Measurements from ENCODE around the gene DPH2.

Gene DPH2

DNA sequence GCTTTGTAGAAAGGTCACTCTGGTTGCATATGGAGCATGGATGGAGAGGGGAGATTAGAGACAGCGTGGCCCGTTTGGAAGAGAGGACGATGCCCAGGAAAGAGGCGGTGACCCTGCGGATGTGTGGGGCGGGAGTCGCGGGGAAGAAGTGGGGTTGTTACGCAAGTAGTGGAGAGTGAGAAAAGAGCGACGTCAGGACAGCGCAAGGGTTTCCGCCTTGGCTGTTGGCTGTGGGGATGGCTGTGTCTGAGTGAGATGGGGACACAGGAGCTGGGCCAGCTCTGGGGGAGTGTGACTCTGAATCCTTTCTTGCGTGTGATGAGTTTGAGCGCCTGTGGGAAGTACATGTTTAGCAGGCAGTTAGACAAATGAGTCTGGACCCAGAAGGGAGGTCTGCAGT, 13.0 kb downstream of the DPH2 start:
- no peak for DNase-seq (ENCODE audit: low read depth in 2 of 2)

DNA sequence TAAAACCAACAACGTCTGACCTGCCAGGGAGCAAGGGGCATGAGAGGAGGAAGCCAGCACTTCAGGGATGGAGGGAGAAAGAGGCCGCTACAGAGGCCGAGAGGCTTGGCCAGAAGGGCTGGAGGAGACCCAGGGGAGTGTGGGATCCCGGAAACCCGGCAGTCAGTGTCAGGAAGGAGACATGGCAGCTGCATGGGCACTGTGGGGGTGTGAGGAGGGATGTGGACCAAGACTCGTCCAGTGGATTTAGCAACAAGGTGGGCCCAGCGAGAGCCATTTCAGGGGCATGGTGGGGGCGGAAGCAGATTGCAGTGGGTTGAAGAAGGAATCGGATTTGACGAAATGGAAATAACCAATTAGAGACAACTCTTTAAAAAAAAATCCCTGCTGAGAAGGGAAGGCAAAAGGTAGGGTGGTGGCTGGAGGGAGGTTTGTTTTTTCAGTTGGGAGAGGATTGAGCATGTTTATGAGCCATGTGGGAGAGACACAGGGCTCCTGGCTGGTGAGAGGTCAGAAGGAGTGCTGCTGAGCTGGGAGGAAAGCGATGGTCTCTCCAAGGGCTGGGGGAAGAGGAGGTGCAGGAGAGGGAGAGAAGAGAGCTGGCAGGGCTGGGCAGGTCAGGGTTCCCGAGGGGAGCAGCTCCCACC, 13.6 kb downstream of the DPH2 start:
- no peak for DNase-seq (ENCODE audit: low read depth in 2 of 2)

DNA sequence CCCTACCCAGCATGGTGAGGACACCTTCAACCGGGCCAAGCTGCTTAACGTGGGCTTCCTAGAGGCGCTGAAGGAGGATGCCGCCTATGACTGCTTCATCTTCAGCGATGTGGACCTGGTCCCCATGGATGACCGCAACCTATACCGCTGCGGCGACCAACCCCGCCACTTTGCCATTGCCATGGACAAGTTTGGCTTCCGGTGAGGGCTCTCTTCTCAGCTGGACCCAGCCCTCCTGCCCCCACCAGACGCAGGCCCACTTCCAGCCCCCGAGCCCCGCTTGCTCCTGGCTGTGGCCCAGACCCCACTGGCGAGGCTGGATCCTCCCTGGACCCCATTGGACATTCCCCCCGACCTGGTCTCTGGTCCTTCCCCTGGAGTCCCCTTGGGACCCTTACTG, 15.0 kb downstream of the DPH2 start:
- DNase-seq (ENCODE audit: low read depth in 2 of 2) = no peak

- no peak for DNase-seq (ENCODE audit: low read depth in 2 of 2)
Observed at GRCh38 chr1:43985984-43986595, 16.3 kb downstream of the DPH2 start.

- DNase-seq (ENCODE audit: low read depth in 2 of 2) = no peak
Observed at GRCh38 chr1:43986712-43987111, 16.9 kb downstream of the DPH2 start.

DNA sequence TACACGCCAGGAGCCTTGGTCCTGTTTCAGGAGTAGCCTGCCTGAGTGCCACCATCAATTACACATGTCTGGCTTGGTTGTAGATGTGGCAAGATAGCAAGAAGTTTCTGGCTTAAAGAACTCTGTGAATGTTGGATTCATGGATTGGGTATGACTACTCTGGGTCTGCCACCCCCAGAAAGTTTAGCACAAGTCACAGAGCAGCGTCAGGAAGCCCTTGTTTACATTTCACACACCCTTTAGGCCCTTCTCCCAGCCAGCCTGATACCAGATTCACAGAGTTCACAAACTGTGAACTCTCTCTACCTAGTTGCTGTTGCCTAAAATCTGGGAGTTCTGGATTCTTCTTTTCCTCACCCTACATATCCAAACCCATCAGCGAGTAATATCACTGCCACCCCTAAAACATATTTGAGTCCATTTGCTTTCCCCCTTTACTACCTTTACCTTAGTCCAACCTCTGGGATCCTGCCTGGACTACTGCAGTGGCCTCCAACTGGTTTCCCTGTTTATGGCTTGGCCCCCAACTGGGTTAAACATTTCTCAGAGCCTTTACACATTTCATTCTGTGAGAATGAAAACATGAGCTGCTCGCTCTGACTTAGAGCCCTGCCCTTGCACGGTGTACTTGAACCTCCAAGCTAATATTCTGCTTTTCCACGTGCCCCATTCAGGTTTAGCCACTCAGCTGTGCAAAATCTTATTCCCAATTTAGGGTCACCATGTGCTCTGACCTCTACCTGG, 17.5 kb downstream of the DPH2 start:
- no peak for DNase-seq (ENCODE audit: low read depth in 2 of 2)

DNA sequence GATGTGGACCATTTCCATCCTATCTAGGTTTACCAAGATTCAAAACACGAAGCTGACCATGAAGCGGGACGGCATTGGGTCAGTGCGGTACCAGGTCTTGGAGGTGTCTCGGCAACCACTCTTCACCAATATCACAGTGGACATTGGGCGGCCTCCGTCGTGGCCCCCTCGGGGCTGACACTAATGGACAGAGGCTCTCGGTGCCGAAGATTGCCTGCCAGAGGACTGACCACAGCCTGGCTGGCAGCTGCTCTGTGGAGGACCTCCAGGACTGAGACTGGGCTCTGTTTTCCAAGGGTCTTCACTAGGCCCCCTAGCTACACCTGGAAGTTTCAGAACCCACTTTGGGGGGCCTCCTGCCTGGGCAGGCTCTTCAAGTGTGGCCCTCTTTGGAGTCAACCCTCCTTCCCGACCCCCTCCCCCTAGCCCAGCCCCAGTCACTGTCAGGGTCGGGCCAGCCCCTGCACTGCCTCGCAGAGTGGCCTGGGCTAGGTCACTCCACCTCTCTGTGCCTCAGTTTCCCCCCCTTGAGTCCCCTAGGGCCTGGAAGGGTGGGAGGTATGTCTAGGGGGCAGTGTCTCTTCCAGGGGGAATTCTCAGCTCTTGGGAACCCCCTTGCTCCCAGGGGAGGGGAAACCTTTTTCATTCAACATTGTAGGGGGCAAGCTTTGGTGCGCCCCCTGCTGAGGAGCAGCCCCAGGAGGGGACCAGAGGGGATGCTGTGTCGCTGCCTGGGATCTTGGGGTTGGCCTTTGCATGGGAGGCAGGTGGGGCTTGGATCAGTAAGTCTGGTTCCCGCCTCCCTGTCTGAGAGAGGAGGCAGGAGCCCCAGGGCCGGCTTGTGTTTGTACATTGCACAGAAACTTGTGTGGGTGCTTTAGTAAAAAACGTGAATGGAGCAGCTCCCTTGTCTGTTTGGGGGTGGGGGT, 20.7 kb downstream of the DPH2 start:
- no peak for DNase-seq (ENCODE audit: low read depth in 2 of 2)

GRCh38 chr1:43991200-43991475, 21.3 kb downstream of the DPH2 start:
- no peak for DNase-seq (ENCODE audit: low read depth in 2 of 2)

DNA sequence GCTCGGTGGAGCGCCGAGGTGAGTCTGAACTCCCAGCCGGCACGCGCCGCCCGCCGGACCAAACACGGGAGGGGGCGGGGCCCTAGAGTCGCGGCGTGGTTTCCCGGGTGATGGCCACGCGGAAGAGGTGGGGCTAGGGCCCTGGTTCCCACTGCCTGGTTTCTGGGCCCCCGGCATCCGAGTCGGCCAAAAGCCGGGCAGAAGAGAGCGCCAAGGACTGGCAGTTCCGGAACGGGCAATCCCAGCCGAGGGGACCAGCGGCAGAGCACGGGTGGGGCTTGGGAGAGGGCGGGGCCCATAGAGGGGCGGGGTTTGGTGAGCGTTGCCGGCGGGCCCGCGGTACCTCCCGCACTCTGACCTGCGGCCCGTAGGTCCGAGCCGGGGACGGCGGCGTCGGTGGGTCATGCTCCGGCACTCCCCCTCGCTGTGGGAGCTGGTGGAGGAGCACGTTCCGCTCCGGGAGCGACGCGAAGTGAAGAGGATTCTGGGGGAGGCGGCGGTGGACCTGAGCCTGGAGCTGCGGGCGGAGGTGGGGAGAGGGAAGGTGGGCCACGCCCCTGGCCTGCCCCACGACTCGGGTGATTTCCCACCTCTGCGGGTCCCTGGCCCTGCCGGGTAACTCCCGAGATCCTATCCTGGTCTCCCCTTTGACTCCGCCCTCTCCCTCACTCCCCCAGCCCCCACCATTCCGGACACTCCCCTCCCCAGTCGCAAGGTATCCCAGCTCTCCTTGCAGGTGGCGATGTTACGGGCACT, 21.8 kb downstream of the DPH2 start, which contains the start of gene CCDC24:
Gene CCDC24, plus strand, starts transcription at position 124 of the 756 bp plus-strand sequence. Its CDS starts 280 bp downstream, at position 404.
- peak; percentile 50 to 70 for DNase-seq (ENCODE audit: low read depth in 2 of 2)

- DNase-seq (ENCODE audit: low read depth in 2 of 2) = no peak
Observed at GRCh38 chr1:43992232-43992995, 22.6 kb downstream of the DPH2 start.

DNA sequence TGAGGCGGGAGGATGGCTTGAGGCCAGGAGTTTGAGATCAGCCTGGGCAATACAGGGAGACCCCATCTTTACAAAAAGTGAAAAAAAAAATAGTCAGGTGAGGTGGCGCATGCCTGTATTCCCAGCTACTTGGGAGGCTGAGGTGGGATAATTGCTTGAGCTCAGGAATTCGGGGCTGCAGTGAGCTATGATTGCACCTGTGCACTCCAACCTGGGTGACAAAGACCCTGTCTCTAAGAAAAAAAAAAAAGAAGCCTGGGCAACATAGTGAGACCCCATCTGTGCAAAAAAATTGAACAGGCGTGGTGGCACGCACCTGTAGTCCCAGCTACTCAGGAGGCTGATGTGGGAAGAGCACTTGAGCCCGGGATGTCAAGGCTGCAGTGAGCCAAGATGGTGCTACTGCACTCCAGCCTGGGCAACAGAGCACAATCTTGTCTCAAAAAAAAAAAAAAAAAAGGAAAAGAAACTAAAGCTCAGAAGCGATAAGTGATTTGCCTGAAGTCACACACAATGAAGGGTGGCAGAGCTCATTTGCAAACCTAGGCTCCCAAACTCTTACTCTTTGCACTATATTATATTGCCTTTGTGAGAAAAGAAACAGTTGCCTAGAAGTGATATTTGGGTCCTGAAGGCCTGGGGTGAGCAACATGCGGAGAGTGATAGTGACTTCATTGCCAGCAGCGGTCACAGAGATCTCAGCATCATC, 23.6 kb downstream of the DPH2 start:
- no peak for DNase-seq (ENCODE audit: low read depth in 2 of 2)

- no peak for DNase-seq (ENCODE audit: low read depth in 2 of 2)
Observed at GRCh38 chr1:43994071-43994470, 24.3 kb downstream of the DPH2 start.

- DNase-seq (ENCODE audit: low read depth in 2 of 2) = no peak
Observed at GRCh38 chr1:43994794-43995790, 25.3 kb downstream of the DPH2 start.

DNA sequence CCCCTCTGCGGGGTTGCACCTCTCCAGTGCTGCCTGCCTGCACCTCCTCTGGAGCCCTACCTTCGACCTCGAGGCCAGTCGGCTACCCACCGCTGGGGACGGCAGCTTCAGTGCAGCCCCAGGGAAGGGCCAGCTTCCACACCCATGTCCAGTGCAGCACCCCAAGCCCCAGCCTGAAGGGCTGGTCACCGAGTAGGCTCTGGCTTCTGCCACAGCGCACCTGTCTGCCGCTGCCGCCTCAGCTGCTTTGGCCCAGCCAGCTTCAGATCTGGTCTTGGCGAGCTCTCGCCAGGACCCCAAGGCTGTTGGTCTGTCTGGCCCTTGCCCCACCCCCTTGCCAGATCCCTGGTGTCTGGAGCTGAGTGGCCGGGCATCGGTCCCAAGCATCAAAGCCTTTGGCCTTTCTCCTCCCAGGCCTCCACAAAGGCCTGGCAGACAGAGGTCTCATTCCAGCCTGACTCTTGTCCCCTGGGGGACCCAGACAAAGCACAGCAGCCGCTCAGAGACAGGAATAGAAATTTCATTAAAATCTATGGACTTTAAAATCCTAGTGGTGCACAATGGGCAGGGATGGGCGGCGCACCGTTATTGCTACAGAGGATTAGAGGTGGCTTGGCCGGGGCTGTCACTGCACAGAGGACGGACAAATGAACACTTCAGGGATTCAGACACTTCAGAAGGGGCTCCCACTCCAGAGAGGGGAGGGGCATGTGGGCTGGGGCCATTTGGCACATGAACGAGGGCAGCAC, 26.3 kb downstream of the DPH2 start:
- no peak for DNase-seq (ENCODE audit: low read depth in 2 of 2)

- no peak for DNase-seq (ENCODE audit: low read depth in 2 of 2)
Observed at GRCh38 chr1:43996733-43997115, 26.9 kb downstream of the DPH2 start.

DNA sequence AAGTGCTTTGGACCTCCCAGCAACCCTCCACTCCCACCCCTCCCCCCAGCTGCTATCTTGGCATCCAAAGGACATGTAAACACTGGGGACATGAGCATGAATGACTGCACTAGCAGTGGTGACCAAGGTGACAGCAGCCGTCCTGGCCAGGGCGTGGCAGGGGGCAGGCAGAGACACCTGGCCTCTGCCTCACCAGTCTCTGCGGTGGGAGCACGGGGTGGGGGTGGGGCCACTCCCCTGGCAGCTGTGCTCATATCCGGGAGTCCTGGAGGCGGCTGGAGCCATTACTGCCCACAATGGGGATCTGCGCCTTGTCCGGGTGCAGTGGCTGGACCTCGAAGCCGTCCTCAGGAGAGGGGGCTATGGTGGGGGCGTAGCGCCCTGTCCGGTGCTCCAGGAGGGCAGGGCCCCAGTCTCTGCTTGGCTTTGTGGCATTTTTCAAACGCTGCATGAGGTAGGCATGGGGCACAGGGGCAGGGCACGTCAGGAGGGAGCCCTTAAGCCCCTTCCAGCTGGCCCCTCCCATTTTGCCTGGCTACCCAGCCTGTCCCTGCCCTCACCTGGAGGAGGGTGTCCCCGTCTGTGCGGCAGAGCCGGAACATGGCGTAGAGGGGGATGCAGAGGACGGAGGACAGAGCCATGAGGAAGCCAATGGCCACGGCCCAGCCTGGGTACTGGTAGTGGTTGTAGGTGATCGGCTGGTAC, 27.6 kb downstream of the DPH2 start:
- no peak for DNase-seq (ENCODE audit: low read depth in 2 of 2)

GRCh38 chr1:43998000-43998378, 28.2 kb downstream of the DPH2 start:
- no peak for DNase-seq (ENCODE audit: low read depth in 2 of 2)
